Measurements from ENCODE around the gene GPR15LG. TPM values are rescaled to one million over a fixed set of nuclear protein-coding genes. Genes with fewer than 3 reads are reported as not detected.
"Not testable (repeated sequence)": the region's sequence is repeated elsewhere in the genome, so short reads cannot be mapped to it uniquely, and the experiment has no call there.

GPR15LG gene
- total RNA-seq (not detected), polyA plus RNA-seq (not detected)
- long read RNA-seq, donor 1: 0 reads
- long read RNA-seq, donor 2: 0 reads
- long read RNA-seq, donor 3: 0 reads
- long read RNA-seq, donor 4: 0 reads

GRCh38 chr10:84173501-84173929, at the start of gene GPR15LG:
GPR15LG (plus strand) TSS chr10:84173801; CDS start chr10:84173852, 51 bp downstream.
- no peak for DNase-seq
- no peak within 1 kb of the TSS for H3K4me3 ChIP-seq (ENCODE audit: low read length)

GRCh38 chr10:84125910-84126784, 47.5 kb upstream of the GPR15LG start:
- H3K27me3 ChIP-seq (ENCODE audit: control insufficient read depth, insufficient read depth); DNase-seq; ATAC-seq; intact Hi-C loops (cut with DNase I); H3K4me1 ChIP-seq (ENCODE audit: control insufficient read depth, insufficient read depth, low read length); H3K9me3 ChIP-seq (ENCODE audit: control insufficient read depth, low read length); H3K4me3 ChIP-seq (ENCODE audit: low read length); H3K27ac ChIP-seq (ENCODE audit: low read length): not testable (repeated sequence)
- WGBS: 79% methylated on average over 10 of the region's 10 CpGs

More at GRCh38 chr10:84173501-84173929, at the start of gene GPR15LG:
- Histone ChIP-seq H3K27ac (ENCODE audit: low read length) (no peak within 1 kb of the TSS), H3K9me3 (ENCODE audit: control insufficient read depth, low read length) (no peaks in the 10 kb centered on the region), H3K4me1 (ENCODE audit: control insufficient read depth, insufficient read depth, low read length) (no peaks in the 10 kb centered on the region), H3K27me3 (ENCODE audit: control insufficient read depth, insufficient read depth) (no peaks in the 10 kb centered on the region)
- intact Hi-C loops (cut with DNase I): no loop called here
- WGBS: 66% methylated on average over 2 of the region's 2 CpGs
- peak in 1 of 2 donors; percentile 34 for ATAC-seq

- WGBS: 89% methylated on average over 1 of the region's 1 CpG
- Histone ChIP-seq H3K9me3 (ENCODE audit: control insufficient read depth, low read length) (peaks cover 5% of the 10 kb centered on the region), H3K27me3 (ENCODE audit: control insufficient read depth, insufficient read depth) (no peaks in the 10 kb centered on the region), H3K4me1 (ENCODE audit: control insufficient read depth, insufficient read depth, low read length) (no peaks in the 10 kb centered on the region), H3K27ac (ENCODE audit: low read length) (no peak overlapping the region), H3K4me3 (ENCODE audit: low read length) (no peak overlapping the region)
- DNase-seq: no peak
- intact Hi-C loops (cut with DNase I): no loop called here
- no peak for ATAC-seq
Observed at GRCh38 chr10:84126785-84127167, 46.8 kb upstream of the GPR15LG start.

GRCh38 chr10:84135836-84136235, 37.8 kb upstream of the GPR15LG start:
- no peaks in the 10 kb centered on the region for H3K4me1 ChIP-seq (ENCODE audit: control insufficient read depth, insufficient read depth, low read length)
- no peaks in the 10 kb centered on the region for H3K27me3 ChIP-seq (ENCODE audit: control insufficient read depth, insufficient read depth)
- no peak for DNase-seq
- intact Hi-C loops (cut with DNase I): no loop called here
- no peaks in the 10 kb centered on the region for H3K9me3 ChIP-seq (ENCODE audit: control insufficient read depth, low read length)
- ATAC-seq: no peak
- H3K27ac ChIP-seq (ENCODE audit: low read length): no peak overlapping the region
- no peak overlapping the region for H3K4me3 ChIP-seq (ENCODE audit: low read length)
- 68% methylated on average over 2 of the region's 2 CpGs for WGBS

GRCh38 chr10:84137811-84138210, 35.8 kb upstream of the GPR15LG start:
- Histone ChIP-seq H3K9me3 (ENCODE audit: control insufficient read depth, low read length) (no peaks in the 10 kb centered on the region), H3K27ac (ENCODE audit: low read length) (no peak overlapping the region), H3K27me3 (ENCODE audit: control insufficient read depth, insufficient read depth) (no peaks in the 10 kb centered on the region), H3K4me3 (ENCODE audit: low read length) (no peak overlapping the region), H3K4me1 (ENCODE audit: control insufficient read depth, insufficient read depth, low read length) (no peaks in the 10 kb centered on the region)
- DNase-seq: no peak
- no peak for ATAC-seq
- intact Hi-C loops (cut with DNase I): no loop called here
- 76% methylated on average over 2 of the region's 2 CpGs for WGBS

GRCh38 chr10:84138478-84139125, 35.0 kb upstream of the GPR15LG start:
- no peaks in the 10 kb centered on the region for H3K4me1 ChIP-seq (ENCODE audit: control insufficient read depth, insufficient read depth, low read length)
- no peak for ATAC-seq
- WGBS: 72% methylated on average over 20 of the region's 20 CpGs
- H3K27ac ChIP-seq (ENCODE audit: low read length): no peak overlapping the region
- peak; percentile 13 to 63 (median 48) for DNase-seq
- H3K27me3 ChIP-seq (ENCODE audit: control insufficient read depth, insufficient read depth): no peaks in the 10 kb centered on the region
- intact Hi-C loops (cut with DNase I): no loop called here
- no peaks in the 10 kb centered on the region for H3K9me3 ChIP-seq (ENCODE audit: control insufficient read depth, low read length)
- H3K4me3 ChIP-seq (ENCODE audit: low read length): peak overlapping the region; percentile 66

- Histone ChIP-seq H3K9me3 (ENCODE audit: control insufficient read depth, low read length) (no peaks in the 10 kb centered on the region), H3K4me3 (ENCODE audit: low read length) (peak within 1 kb of the TSS; percentile 69), H3K27ac (ENCODE audit: low read length) (peak within 1 kb of the TSS; percentile 46), H3K4me1 (ENCODE audit: control insufficient read depth, insufficient read depth, low read length) (no peaks in the 10 kb centered on the region), H3K27me3 (ENCODE audit: control insufficient read depth, insufficient read depth) (no peaks in the 10 kb centered on the region)
- under 1% methylated on average over 61 of the region's 61 CpGs for WGBS
- DNase-seq (peak; percentile 98 to 99 (median 99)), ATAC-seq (peak; percentile 99)
- intact Hi-C loops (cut with DNase I): loop anchor here in 1 of 4 donors (10.0 kb wide), 1 partner anchor 65 kb away; no protein-coding TSS in a partner anchor
Observed at GRCh38 chr10:84139126-84140035, 34.2 kb upstream of the GPR15LG start, which contains the start of gene GHITM. GHITM (plus strand) TSS chr10:84139509; CDS start chr10:84141501, 1,992 bp downstream.

- DNase-seq: peak in 1 of 3 donors; percentile 31
- Histone ChIP-seq H3K27ac (ENCODE audit: low read length) (peak overlapping the region; percentile 46), H3K4me3 (ENCODE audit: low read length) (peak overlapping the region; percentile 69), H3K27me3 (ENCODE audit: control insufficient read depth, insufficient read depth) (no peaks in the 10 kb centered on the region), H3K9me3 (ENCODE audit: control insufficient read depth, low read length) (no peaks in the 10 kb centered on the region), H3K4me1 (ENCODE audit: control insufficient read depth, insufficient read depth, low read length) (no peaks in the 10 kb centered on the region)
- intact Hi-C loops (cut with DNase I): loop anchor here in 1 of 4 donors (10.0 kb wide), 1 partner anchor 65 kb away; no protein-coding TSS in a partner anchor
- WGBS: 9% methylated on average over 12 of the region's 12 CpGs
- ATAC-seq: peak in 1 of 2 donors; percentile 31
Observed at GRCh38 chr10:84140036-84140379, 33.6 kb upstream of the GPR15LG start.

GRCh38 chr10:84147347-84147746, 26.3 kb upstream of the GPR15LG start:
- ATAC-seq: no peak
- Histone ChIP-seq H3K4me3 (ENCODE audit: low read length) (no peak overlapping the region), H3K9me3 (ENCODE audit: control insufficient read depth, low read length) (no peaks in the 10 kb centered on the region), H3K27ac (ENCODE audit: low read length) (no peak overlapping the region), H3K27me3 (ENCODE audit: control insufficient read depth, insufficient read depth) (no peaks in the 10 kb centered on the region), H3K4me1 (ENCODE audit: control insufficient read depth, insufficient read depth, low read length) (no peaks in the 10 kb centered on the region)
- intact Hi-C loops (cut with DNase I): loop anchor here in 2 of 4 donors (5.0 to 10.0 kb wide), 2 partner anchors 57 to 60 kb away; no protein-coding TSS in a partner anchor
- DNase-seq: no peak

GRCh38 chr10:84148006-84148597, 25.5 kb upstream of the GPR15LG start:
- WGBS: 86% methylated on average over 9 of the region's 9 CpGs
- not testable (repeated sequence) for H3K9me3 ChIP-seq (ENCODE audit: control insufficient read depth, low read length); ATAC-seq; H3K27me3 ChIP-seq (ENCODE audit: control insufficient read depth, insufficient read depth); H3K27ac ChIP-seq (ENCODE audit: low read length); H3K4me1 ChIP-seq (ENCODE audit: control insufficient read depth, insufficient read depth, low read length); H3K4me3 ChIP-seq (ENCODE audit: low read length)
- peak in 1 of 3 donors; percentile 32 for DNase-seq
- intact Hi-C loops (cut with DNase I): loop anchor here in 2 of 4 donors (5.0 to 10.0 kb wide), 2 partner anchors 57 to 59 kb away; no protein-coding TSS in a partner anchor
